CD14-positive monocyte (primary cell): ENCODE data around the gene METAP1D. TPM values are rescaled to one million over a fixed set of nuclear protein-coding genes. Genes with fewer than 3 reads are reported as not detected.
"Not testable (repeated sequence)": the region's sequence is repeated elsewhere in the genome, so short reads cannot be mapped to it uniquely, and the experiment has no call there.

Experiments used
- DNase-seq, 3 donors: peaks; one replicate each; pipeline ENCODE4 v3.0.0-alpha.2; 2011 to 2022
- H2AFZ ChIP-seq: 2 replicates; pipeline ENCODE4 v1.6.0; 2012; ENCODE audit warnings: mild to moderate bottlenecking, low read depth, low read length, inconsistent platforms; ENCODE audit not compliant: insufficient read depth, poor library complexity, severe bottlenecking
- H3K27ac ChIP-seq, 2 donors: 1 replicate in 1 of 2; 2 replicates in 1 of 2; pipeline ENCODE4 v1.5.1; 2012 to 2013; ENCODE audit warnings: low read length in 2 of 2, control low read depth in 1 of 2, inconsistent platforms in 1 of 2, low read depth in 1 of 2, mild to moderate bottlenecking in 1 of 2
- H3K27me3 ChIP-seq, 2 donors: one replicate each; pipeline versions ENCODE4 v1.6.0 to v1.6.1; 2011 to 2013; ENCODE audit warnings: low read length in 2 of 2; ENCODE audit not compliant: control insufficient read depth in 2 of 2, insufficient read depth in 2 of 2
- H3K36me3 ChIP-seq, 2 donors: replicated peaks in 1 of 2; 1 replicate in 1 of 2; 2 replicates in 1 of 2; pipeline versions ENCODE4 v1.5.1 to v1.6.1; 2012 to 2013; ENCODE audit warnings: low read length in 2 of 2, control low read depth in 1 of 2, inconsistent platforms in 1 of 2, mild to moderate bottlenecking in 1 of 2; ENCODE audit not compliant: insufficient read depth in 2 of 2, control insufficient read depth in 1 of 2
- H3K4me1 ChIP-seq, 2 donors: 1 replicate in 1 of 2; 2 replicates in 1 of 2; pipeline versions ENCODE4 v1.5.1 to v1.6.1; 2012 to 2013; ENCODE audit warnings: low read length in 2 of 2, control low read depth in 1 of 2, inconsistent platforms in 1 of 2, mild to moderate bottlenecking in 1 of 2, moderate library complexity in 1 of 2; ENCODE audit not compliant: insufficient read depth in 2 of 2, control insufficient read depth in 1 of 2
- H3K4me2 ChIP-seq: replicated peaks from 2 replicates; pipeline ENCODE3; 2012; ENCODE audit warnings: low read length, moderate library complexity, mild to moderate bottlenecking; ENCODE audit not compliant: poor library complexity, severe bottlenecking; ENCODE audit errors: extremely low read depth
- H3K4me3 ChIP-seq, 3 experiments: fragments of 200-600 bp in 1 of 3; sonication (generic) in 1 of 3; replicated peaks in 1 of 3; 1 replicate in 2 of 3; 2 replicates in 1 of 3; pipeline ENCODE4 v1.5.1; 2011 to 2013; ENCODE audit warnings: low read length in 3 of 3, mild to moderate bottlenecking in 3 of 3, control low read depth in 2 of 3, low read depth in 2 of 3, inconsistent platforms in 1 of 3, moderate library complexity in 1 of 3
- H3K79me2 ChIP-seq: 2 replicates; pipeline ENCODE4 v1.6.0; 2012; ENCODE audit warnings: mild to moderate bottlenecking, control low read depth, inconsistent platforms, low read length, moderate library complexity; ENCODE audit not compliant: insufficient read depth
- H3K9ac ChIP-seq: 2 replicates; pipeline ENCODE4 v1.6.0; 2017; ENCODE audit warnings: low read length, mild to moderate bottlenecking; ENCODE audit not compliant: insufficient read depth, poor library complexity, severe bottlenecking
- H3K9me3 ChIP-seq, 2 donors: replicated peaks in 1 of 2; 1 replicate in 1 of 2; 2 replicates in 1 of 2; pipeline versions ENCODE4 v1.5.1 to v1.6.1; 2012 to 2013; ENCODE audit warnings: low read length in 2 of 2, control low read depth in 1 of 2; ENCODE audit not compliant: control insufficient read depth in 1 of 2, insufficient read depth in 1 of 2
- H4K20me1 ChIP-seq: 2 replicates; pipeline ENCODE4 v1.6.0; 2012; ENCODE audit warnings: mild to moderate bottlenecking, low read length, control low read depth, moderate library complexity; ENCODE audit not compliant: insufficient read depth
- H3K27ac Mint-ChIP-seq, 7 donors: one replicate each; pipeline ENCODE4 v1.8.0; 2020; ENCODE audit warnings: mild to moderate bottlenecking in 7 of 7, mixed read lengths in 7 of 7, moderate library complexity in 6 of 7, inconsistent platforms in 2 of 7
- H3K27me3 Mint-ChIP-seq, 3 donors: one replicate each; pipeline ENCODE4 v1.8.0; 2021 to 2022; ENCODE audit warnings: low read depth in 3 of 3, mild to moderate bottlenecking in 3 of 3, mixed read lengths in 3 of 3, moderate library complexity in 3 of 3, inconsistent platforms in 1 of 3
- H3K36me3 Mint-ChIP-seq, 2 donors: one replicate each; pipeline ENCODE4 v1.8.0; 2020; ENCODE audit warnings: mixed read lengths in 2 of 2, inconsistent platforms in 1 of 2, mild to moderate bottlenecking in 1 of 2
- H3K4me1 Mint-ChIP-seq: one replicate; pipeline ENCODE4 v1.8.0; 2020; ENCODE audit warnings: mild to moderate bottlenecking, mixed read lengths
- H3K4me3 Mint-ChIP-seq, 2 donors: one replicate each; pipeline ENCODE4 v1.8.0; 2020; ENCODE audit warnings: mild to moderate bottlenecking in 2 of 2, mixed read lengths in 2 of 2, moderate library complexity in 1 of 2
- H3K9me3 Mint-ChIP-seq, 7 donors: one replicate each; pipeline ENCODE4 v1.8.0; 2020 to 2022; ENCODE audit warnings: mixed read lengths in 7 of 7, mild to moderate bottlenecking in 6 of 7, moderate library complexity in 6 of 7, inconsistent platforms in 2 of 7
- WGBS: methylation state at CpG from one replicate; pipeline ENCODE4 v1.1.5; 2013; ENCODE audit warnings: missing lambda C conversion rate; ENCODE audit not compliant: insufficient coverage; 5-methylcytosine and 5-hydroxymethylcytosine counted together
- intact Hi-C, 2 donors: fragments of 100-400 bp; cut with micrococcal nuclease; formaldehyde crosslinking; loops; one replicate each; pipeline versions ENCODE4 v1.15.0 to v1.15.1; 2023
- polyA plus RNA-seq, 3 donors: library from polyadenylated mRNA; depleted of rRNA in 1 of 3; unstranded in 2 of 3; stranded (reverse) in 1 of 3; fragments of 300-500 nt in 2 of 3; fragments of >200 nt in 1 of 3; fragmentation: Illumina TruSeq in 2 of 3; gene quantifications; 1 replicate in 2 of 3; 2 replicates in 1 of 3; pipeline ENCODE4 v1.2.3, GENCODE V29; 2012 to 2021
- TF ChIP-seq, protein P1 (sequence below): fragments of 200-600 bp; IDR thresholded peaks from one replicate; pipeline ENCODE4 v1.8.0; 2022; ENCODE audit warnings: antibody characterized with exemption, mild to moderate bottlenecking

The METAP1D gene
- polyA plus RNA-seq, 3 donors = 0.37 to 1.7 (median 0.41) TPM

DNA sequence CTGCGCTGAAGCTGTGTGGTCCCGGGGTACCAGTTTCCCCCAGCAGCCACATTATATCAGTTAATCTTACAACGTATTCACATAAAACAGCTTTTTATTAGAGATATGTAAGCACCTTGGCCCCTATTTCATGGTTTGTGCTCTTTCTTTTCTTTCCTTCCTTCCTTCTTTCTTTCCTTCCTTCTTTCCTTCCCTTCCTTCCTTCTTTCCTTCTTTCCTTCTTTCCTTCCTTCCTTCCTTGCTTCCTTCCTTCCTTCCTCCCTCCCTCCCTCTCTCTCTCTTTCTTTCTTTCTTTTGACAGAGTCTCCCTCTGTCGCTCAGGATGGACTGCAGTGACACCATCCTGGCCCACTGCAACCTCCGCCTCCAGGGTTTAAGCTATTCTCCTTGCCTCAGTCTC, 3.7 kb upstream of the METAP1D start:
- H4K20me1 ChIP-seq = no peaks in the 10 kb centered on the region
- no peak overlapping the region for H3K4me3 ChIP-seq
- Mint-ChIP-seq H3K4me1 (peaks cover 13% of the 10 kb centered on the region), H3K9me3 (no peaks in the 10 kb centered on the region), H3K4me3 (no peak overlapping the region), H3K27me3 (peaks cover 13 to 16% (median 14%) of the 10 kb centered on the region in 3 donors), H3K36me3 (no peaks in the 10 kb centered on the region), H3K27ac (no peak overlapping the region)
- intact Hi-C loops = no loop called here
- no CpG with 5 or more reads among the region's 5 CpGs for WGBS
- no peak overlapping the region for H3K9ac ChIP-seq
- H3K27me3 ChIP-seq = peaks cover 0 to 4% of the 10 kb centered on the region in 2 donors
- DNase-seq = no peak
- no peak overlapping the region for H2AFZ ChIP-seq
- no peaks in the 10 kb centered on the region for H3K9me3 ChIP-seq
- H3K4me1 ChIP-seq = peaks cover 10 to 16% of the 10 kb centered on the region in 2 donors
- no peaks in the 10 kb centered on the region for H3K36me3 ChIP-seq
- H3K27ac ChIP-seq = no peak overlapping the region
- no peak overlapping the region for H3K4me2 ChIP-seq
- no peaks in the 10 kb centered on the region for H3K79me2 ChIP-seq
- TF ChIP-seq, protein P1, sequence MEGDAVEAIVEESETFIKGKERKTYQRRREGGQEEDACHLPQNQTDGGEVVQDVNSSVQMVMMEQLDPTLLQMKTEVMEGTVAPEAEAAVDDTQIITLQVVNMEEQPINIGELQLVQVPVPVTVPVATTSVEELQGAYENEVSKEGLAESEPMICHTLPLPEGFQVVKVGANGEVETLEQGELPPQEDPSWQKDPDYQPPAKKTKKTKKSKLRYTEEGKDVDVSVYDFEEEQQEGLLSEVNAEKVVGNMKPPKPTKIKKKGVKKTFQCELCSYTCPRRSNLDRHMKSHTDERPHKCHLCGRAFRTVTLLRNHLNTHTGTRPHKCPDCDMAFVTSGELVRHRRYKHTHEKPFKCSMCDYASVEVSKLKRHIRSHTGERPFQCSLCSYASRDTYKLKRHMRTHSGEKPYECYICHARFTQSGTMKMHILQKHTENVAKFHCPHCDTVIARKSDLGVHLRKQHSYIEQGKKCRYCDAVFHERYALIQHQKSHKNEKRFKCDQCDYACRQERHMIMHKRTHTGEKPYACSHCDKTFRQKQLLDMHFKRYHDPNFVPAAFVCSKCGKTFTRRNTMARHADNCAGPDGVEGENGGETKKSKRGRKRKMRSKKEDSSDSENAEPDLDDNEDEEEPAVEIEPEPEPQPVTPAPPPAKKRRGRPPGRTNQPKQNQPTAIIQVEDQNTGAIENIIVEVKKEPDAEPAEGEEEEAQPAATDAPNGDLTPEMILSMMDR = no peak

DNA sequence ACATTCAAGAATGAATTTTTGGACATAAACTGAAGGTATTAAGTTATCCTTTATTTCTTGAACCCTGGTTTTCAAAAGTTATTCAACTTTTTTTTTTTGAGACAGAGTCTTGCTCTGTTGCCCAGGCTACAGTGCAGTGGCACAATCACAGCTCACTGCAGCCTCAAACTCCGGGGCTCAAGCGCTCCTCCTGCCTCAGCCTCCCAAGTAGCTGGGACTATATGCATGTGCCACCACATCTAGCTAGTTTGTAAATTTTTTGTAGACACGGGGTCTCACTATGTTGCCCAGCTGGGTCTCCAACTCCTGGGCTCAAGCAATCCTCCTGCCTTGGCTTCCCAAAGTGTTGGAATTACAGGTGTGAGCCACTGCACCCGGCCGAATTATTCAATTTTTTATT, 2.7 kb upstream of the METAP1D start:
- H3K4me2 ChIP-seq, H3K9me3 ChIP-seq, H3K36me3 Mint-ChIP-seq, H3K9ac ChIP-seq, H4K20me1 ChIP-seq, intact Hi-C loops, H3K9me3 Mint-ChIP-seq, H3K36me3 ChIP-seq, H3K27ac ChIP-seq, H2AFZ ChIP-seq, H3K27ac Mint-ChIP-seq, H3K4me3 Mint-ChIP-seq, DNase-seq, H3K4me3 ChIP-seq, H3K27me3 ChIP-seq, H3K79me2 ChIP-seq: not testable (repeated sequence)
- WGBS = 100% methylated on average over 3 of the region's 5 CpGs
- peaks cover 13% of the 10 kb centered on the region for H3K4me1 Mint-ChIP-seq
- peaks cover 10 to 16% of the 10 kb centered on the region in 2 donors for H3K4me1 ChIP-seq
- H3K27me3 Mint-ChIP-seq = peaks cover 13 to 18% (median 14%) of the 10 kb centered on the region in 3 donors
